GM18868 (cell line): ENCODE data around the gene FLNB.

Source experiments
- ATAC-seq: cut with Tn5 transposase; IDR thresholded peaks from one replicate; pipeline ENCODE4 v1.9.1; 2021; ENCODE audit warnings: mild to moderate bottlenecking, moderate library complexity; ENCODE audit not compliant: unreplicated experiment

The FLNB gene

GRCh38 chr3:58005669-58006068, 2.6 kb upstream of the FLNB start:
- ATAC-seq: no peak

DNA sequence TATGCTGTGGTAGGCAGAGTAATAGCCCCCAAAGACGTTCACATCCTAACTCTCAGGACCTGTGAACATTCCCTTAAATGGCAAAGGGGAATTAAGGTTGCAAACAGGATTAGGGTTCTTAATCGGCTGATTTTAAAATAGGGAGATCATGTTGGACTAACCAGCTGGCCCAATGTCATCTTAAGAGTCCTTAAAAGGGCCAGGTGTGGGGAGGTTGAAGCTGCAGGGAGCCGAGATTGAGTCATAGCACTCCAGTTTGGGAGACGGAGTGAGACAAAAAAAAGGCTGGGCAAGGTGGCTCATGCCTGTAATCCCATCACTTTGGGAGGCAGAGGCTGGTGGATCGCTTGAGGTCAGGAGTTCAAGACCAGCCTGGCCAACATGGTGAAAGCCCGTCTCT, 1.6 kb upstream of the FLNB start:
- ATAC-seq: no peak

GRCh38 chr3:58009026-58009748, 965 bp downstream of the FLNB start:
- peak; percentile 19 for ATAC-seq

GRCh38 chr3:58009749-58010535, 1.7 kb downstream of the FLNB start:
- no peak for ATAC-seq

DNA sequence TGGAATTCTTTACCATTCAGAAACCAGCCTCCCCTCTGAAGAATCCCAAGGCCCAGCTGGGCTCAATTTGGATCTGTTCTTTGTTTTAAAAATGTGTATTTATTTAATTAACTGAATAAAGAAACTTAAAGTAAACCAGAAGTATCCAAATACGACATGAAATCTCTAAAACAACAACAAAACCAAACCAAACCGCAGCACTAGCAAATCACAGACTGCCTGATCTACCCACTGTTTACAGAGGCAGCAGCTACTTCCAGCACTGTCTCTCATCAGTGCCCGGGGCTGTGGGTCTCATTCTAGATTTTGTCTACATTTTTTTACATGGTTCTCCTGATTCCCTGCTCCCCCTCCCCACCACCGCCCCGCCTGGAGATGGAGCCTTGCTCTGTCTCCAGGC, 2.3 kb downstream of the FLNB start:
- ATAC-seq: no peak

DNA sequence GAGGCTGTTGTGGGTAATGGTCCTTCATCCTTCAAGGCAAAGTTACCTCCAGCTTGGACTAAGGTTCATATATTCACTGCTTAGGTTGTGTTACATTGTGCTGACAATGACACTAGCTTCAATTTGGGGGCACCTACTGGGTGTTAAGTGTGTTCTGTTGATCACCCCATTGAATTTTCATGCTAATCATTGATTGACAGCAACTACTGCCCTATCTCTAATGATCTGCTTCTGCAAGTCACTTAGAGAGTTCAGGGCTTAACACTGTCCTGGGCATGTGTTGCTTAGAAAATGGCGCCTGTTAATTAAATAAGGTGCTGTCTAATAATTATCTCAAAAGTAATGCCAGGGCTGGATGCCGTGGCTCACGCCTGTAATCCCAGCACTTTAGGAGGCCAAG, 3.4 kb downstream of the FLNB start:
- ATAC-seq: no peak

DNA sequence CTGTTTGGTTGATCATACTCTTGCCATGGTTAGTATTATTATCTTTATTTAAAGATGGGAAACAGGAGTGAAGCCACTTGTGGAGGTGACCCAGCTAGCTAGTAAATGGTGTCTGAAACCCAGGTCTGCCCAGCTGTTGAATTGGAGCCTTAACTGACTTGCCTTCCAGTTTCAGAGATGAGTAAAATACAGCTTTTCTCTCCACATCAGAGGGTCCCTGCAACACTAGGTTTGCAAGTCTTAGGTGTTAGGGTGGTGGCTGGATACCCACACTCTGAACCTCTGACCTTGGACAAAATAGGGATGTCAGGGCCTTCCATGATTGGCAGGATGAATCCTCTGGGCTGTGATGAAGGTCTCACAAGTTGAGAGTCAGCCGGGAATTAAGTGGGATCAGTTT, 4.1 kb downstream of the FLNB start:
- no peak for ATAC-seq

DNA sequence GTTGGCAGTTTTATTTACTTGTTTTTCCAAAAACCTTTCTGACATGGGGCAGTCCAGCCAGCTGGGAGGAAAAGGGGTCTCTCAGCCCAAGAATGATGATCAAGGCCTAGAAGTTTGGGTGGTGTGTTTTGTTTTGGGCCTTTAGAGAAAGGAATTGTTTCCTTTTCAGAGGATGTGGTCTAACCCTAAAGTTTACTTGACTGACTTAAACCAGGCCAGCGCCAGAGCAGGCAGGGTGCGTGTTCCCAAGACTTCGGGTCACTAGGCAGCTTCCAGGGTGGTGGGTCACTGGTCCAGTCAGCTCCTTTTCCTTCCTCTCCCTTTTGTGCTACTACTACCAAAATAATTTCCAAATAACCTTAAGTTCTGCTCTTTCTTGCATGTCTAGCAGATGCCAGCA, 4.9 kb downstream of the FLNB start:
- no peak for ATAC-seq

DNA sequence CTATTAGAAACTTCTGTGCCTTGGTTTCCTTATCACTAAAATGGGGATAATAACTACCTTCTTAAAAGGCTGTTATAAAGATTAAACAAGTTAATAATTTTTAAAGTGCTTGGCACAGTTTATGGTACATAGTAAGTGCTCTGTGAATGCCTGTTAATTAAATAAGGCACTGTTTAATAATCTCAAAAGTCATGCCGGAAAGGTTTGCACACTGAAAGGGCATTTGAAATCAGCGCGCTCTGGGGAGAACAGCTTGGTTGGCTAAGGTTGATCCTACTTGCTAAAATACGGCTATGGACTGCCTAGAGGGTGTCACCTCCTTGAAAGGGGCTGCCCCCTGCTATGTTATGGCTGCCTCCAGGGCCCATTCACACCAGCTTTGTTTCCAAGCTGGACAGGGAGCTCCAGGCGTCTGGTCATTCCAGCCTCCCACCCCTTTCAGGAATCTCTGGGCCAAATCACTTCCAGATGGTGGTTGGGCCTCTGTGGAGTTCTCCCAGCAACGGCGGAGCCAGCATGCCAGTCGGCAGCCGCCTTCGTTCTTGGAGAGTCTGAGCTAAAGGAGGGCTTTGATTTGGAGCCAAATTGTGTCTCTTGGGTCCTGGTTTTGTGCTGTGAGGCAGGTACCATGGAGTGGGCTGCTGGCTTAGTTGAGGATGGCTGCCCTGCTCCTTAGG, 5.9 kb downstream of the FLNB start:
- no peak for ATAC-seq

GRCh38 chr3:58015520-58015915, 7.3 kb downstream of the FLNB start:
- no peak for ATAC-seq

DNA sequence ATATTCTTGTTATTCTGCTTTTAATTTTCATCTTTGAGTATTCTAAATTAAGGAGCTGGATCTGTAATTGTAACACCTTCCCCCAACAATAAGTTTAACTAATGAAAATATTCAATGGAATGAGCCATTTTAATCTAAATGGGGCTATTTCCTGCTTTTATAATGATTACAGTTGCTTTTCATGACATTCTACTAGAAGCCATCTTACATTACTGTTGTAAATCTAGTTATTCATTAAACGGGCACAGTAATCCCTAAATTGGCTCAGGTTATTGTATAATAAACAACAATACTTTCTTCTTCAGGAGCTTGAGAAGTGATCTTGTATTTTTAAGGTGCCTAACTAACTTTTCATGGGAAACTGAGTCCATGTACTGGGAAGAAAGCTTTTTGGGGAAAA, 8.5 kb downstream of the FLNB start:
- no peak for ATAC-seq

DNA sequence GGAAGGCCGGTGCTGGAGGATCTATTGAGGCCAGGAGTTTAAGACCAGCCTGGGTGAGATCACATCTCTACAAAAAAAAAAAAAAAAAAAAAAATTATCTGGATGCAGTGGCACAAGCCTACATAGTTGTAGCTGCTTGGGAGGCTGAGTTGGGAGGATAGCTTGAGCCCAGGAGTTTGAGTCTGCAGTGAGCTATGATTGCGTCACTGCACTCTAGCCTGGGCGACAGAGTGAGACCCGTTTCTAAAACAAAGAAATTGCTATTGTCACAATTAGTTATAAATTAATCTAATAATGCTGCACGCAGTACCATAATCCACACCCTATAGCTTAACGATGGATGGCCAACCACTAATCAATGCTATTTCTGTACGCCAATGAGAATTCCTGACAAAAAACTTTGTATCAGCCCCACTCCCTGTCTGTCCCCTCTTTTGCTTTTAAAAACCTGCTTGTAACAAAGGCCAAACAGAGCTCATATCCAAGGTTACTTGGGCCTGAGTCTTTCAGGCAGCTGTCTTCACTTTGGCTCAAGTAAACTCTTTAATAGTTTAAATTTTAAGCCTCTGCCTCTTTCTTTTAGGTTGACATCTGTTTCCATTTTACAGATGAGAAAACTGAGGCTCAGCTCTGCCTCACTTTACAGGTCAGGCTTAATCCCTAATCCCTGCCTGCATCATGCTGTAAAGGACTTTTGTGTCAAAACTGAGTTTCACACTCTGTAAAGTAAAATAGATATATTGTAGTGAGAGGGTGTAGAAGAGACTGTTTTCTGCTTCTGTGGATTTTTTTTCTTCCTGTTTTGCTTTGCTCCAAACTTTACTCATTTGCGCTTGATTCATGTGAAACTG, 10.9 kb downstream of the FLNB start:
- peak; percentile 18 for ATAC-seq

- no peak for ATAC-seq
These were observed 12.5 kb downstream of the FLNB start for GRCh38 chr3:58020783-58021071.

DNA sequence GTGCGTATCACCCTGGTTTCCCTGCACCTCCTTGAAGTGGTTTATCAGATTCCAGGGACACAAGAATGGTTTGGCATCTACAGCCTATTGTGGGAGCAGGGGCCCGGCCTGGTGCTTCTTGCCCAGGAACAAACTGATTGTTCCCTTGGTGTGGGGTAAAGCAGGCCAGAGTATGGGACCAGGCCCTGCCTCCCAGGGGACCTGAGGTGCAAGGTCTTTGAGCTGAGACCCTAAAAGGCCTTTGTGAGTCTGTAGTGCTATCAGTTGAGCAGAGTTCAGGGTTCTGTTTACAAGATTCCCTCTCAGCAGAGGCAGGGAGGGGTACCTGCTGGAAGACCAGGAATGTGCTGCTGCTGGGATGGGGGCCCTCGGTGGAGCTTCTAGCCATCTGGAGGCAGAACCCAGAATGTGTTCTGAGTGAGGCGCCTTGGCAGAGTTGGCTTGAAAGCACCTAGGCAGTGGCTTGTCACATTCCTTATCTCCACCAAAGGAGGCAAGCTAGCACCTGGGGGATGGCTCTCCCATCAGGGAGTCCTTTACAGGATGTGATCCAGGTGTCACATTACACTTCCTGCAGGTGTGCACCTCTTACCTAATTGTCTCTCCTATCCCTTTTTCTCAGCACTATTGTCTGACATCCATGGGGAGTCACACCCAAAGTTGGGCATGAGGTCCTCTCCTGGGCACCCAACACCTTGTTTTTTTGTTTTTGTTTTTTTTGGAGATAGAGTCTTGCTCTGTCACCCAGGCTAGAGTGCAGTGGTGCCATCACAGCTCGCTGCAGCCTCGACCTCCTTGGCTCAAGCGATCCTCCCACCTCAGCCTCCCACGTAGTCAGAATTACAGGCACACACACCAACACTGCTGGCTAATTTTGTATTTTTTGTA, 13.1 kb downstream of the FLNB start:
- no peak for ATAC-seq

GRCh38 chr3:58021962-58022361, 13.7 kb downstream of the FLNB start:
- ATAC-seq: no peak

GRCh38 chr3:58022490-58022889, 14.3 kb downstream of the FLNB start:
- ATAC-seq: no peak

- no peak for ATAC-seq
These were observed 15.3 kb downstream of the FLNB start for GRCh38 chr3:58023531-58023930.

DNA sequence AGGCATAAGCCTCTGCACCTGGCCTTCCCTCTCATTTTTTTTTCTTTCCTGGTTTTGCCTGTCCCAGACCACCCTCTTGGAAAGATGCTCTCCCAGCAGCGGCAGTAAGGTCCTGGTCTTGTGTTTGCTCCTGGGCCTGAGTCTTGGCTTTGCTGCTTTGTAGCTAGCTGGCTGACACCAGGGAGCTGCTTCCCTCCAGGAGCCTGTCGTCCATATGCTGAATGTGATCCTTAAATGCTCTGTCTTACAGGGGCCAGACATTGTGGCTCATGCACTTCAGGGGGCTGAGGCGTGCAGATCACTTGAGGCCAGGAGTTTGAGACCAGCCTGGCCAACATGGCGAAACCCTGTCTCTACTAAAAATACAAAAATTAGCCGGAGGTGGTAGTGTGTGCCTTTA, 17.2 kb downstream of the FLNB start:
- ATAC-seq: no peak

- ATAC-seq: no peak
These were observed 17.8 kb downstream of the FLNB start for GRCh38 chr3:58025837-58026569.

DNA sequence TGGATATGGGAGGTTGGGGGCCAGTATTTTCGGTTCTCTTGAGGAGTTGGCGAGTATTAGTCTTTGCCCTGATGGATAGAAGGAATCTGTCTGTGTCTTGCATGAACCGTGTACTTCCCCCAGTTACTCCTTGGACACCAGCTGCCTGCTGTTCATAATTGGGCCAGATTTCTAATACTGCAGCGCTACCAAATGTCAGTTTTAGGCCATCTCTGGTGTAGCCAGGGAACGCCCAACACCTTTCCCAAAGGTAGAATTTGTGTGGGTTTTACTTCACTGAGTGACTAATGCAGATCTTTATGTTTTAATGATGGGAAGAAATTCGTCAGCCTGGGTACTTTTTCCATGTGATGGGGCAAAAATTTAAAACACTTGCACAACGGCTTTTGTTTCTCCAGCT, 18.4 kb downstream of the FLNB start:
- ATAC-seq: no peak
